Measurements from ENCODE around the gene EPC2.

GRCh38 chr2:148627224-148627623 is 17.3 kb upstream of the EPC2 start:
- TF ChIP-seq CTCF (IDR thresholded peaks at IDR 0.05) (no peak), POLR2A (IDR thresholded peaks at IDR 0.05) (no peak)

Measured in testis (tissue), 2 donors.